ENCODE data around the gene MBTPS2.

Gene MBTPS2

GRCh38 chrX:21907260-21907659, 67.8 kb downstream of the MBTPS2 start:
- CTCF ChIA-PET: interaction anchor here (0.7 kb wide), 1 partner anchor 19 kb away, joined by 3 read pairs; no protein-coding TSS in a partner anchor
- no peak for TF ChIP-seq ZNF585B (tag by site-specific recombination; IDR thresholded peaks at IDR 0.05)
- no peak for TF ChIP-seq ZNF777 (tag by site-specific recombination; IDR thresholded peaks at IDR 0.05; ENCODE audit: borderline replicate concordance)
- no peak for TF ChIP-seq ZNF639 (tag by site-specific recombination; IDR thresholded peaks at IDR 0.05)
- no peak for TF ChIP-seq ZNF792 (tag by site-specific recombination; IDR thresholded peaks at IDR 0.05)
- TF ChIP-seq GFI1B (tag by site-specific recombination; IDR thresholded peaks at IDR 0.05): no peak
- no peak for TF ChIP-seq SETDB1 (IDR thresholded peaks at IDR 0.05; ENCODE audit: insufficient read length, low read length)
- TF ChIP-seq ZNF174 (tag by site-specific recombination; IDR thresholded peaks at IDR 0.05): no peak
- TF ChIP-seq PRDM1 (tag by site-specific recombination; IDR thresholded peaks at IDR 0.05): no peak
- no peak for TF ChIP-seq ZNF423 (tag by site-specific recombination; IDR thresholded peaks at IDR 0.05)
- no peak for TF ChIP-seq ZBTB1 (tag by site-specific recombination; IDR thresholded peaks at IDR 0.05)
- no peak for TF ChIP-seq ZNF280C (tag by site-specific recombination; IDR thresholded peaks at IDR 0.05)
- TF ChIP-seq MZF1 (tag by site-specific recombination; IDR thresholded peaks at IDR 0.05; ENCODE audit: borderline replicate concordance): no peak
- TF ChIP-seq ZNF324 (tag by site-specific recombination; IDR thresholded peaks at IDR 0.05): no peak
- no peak for TF ChIP-seq TRIM28 (IDR thresholded peaks at IDR 0.05; ENCODE audit: borderline replicate concordance, low read length)
- no peak for TF ChIP-seq KLF7 (tag by site-specific recombination; IDR thresholded peaks at IDR 0.05; ENCODE audit: borderline replicate concordance)
- H3K27ac ChIP-seq (ENCODE audit: extremely low read depth, low read depth, low read length): no peak overlapping the region
- POLR2A ChIA-PET: no interaction called here
- no peak overlapping the region for H3K4me3 ChIP-seq (ENCODE audit: low read depth, low read length)
- no peaks in the 10 kb centered on the region; a peak in 1 of 3 replicates for H3K36me3 ChIP-seq (ENCODE audit: control insufficient read depth in 2 of 2, insufficient read depth in 1 of 2, low read length in 2 of 2)
- no peaks in the 10 kb centered on the region for H3K4me1 ChIP-seq (ENCODE audit: control insufficient read depth, insufficient read depth, low read length)
- H3K9me3 ChIP-seq (ENCODE audit: control insufficient read depth, insufficient read depth, low read depth, low read length): no peaks in the 10 kb centered on the region

- ChIA-PET POLR2A (no interaction called here), CTCF (no interaction called here)
- Histone ChIP-seq H3K9me3 (ENCODE audit: control insufficient read depth, insufficient read depth, low read depth, low read length) (no peaks in the 10 kb centered on the region), H3K4me3 (ENCODE audit: low read depth, low read length) (no peak overlapping the region), H3K36me3 (ENCODE audit: control insufficient read depth in 2 of 2, insufficient read depth in 1 of 2, low read length in 2 of 2) (no peaks in the 10 kb centered on the region; a peak in 1 of 3 replicates), H3K4me1 (ENCODE audit: control insufficient read depth, insufficient read depth, low read length) (no peaks in the 10 kb centered on the region), H3K27ac (ENCODE audit: extremely low read depth, low read depth, low read length) (no peak overlapping the region)
- TF ChIP-seq ZBTB1 (tag by site-specific recombination; IDR thresholded peaks at IDR 0.05) (no peak), ZNF146 (tag by site-specific recombination; IDR thresholded peaks at IDR 0.05) (no peak), ZNF670 (tag by site-specific recombination; IDR thresholded peaks at IDR 0.05; ENCODE audit: low read depth) (no peak), ZBTB26 (tag by site-specific recombination; optimal IDR thresholded peaks at IDR 0.05) (no peak), ZNF362 (tag by site-specific recombination; IDR thresholded peaks at IDR 0.05) (no peak), ZNF335 (tag by site-specific recombination; conservative IDR thresholded peaks at IDR 0.05) (no peak), SP7 (tag by site-specific recombination; IDR thresholded peaks at IDR 0.05) (no peak)
Observed at GRCh38 chrX:21911481-21911880, 72.1 kb downstream of the MBTPS2 start.
